K562 (cell line): ENCODE results near the gene PAQR4. TPM values are rescaled to one million over a fixed set of nuclear protein-coding genes. Genes with fewer than 3 reads are reported as not detected.

Experiments
- CREM ChIP-seq: IDR thresholded peaks from 2 replicates; pipeline ENCODE4 v1.6.1; 2014; ENCODE audit warnings: antibody characterized with exemption, low read depth
- DPF2 ChIP-seq: fragments of 450-650 bp; IDR thresholded peaks from 2 replicates; pipeline ENCODE4 v1.6.1; 2016
- ELF4 ChIP-seq: fragments of 450-650 bp; formaldehyde crosslinking; IDR thresholded peaks from 2 replicates; pipeline ENCODE4 v1.4.0; 2022; ENCODE audit warnings: missing genetic modification characterization
- PURB ChIP-seq: sonication (generic); formaldehyde crosslinking; IDR thresholded peaks from 2 replicates; pipeline ENCODE4 v1.9.0; 2021; ENCODE audit warnings: low read depth, mild to moderate bottlenecking, missing genetic modification reagents
- SIN3A ChIP-seq, 2 experiments: fragments of 150-350 bp in 1 of 2; IDR thresholded peaks; 2 replicates each; pipeline ENCODE4 v1.6.1; 2011 to 2016; ENCODE audit warnings: borderline replicate concordance in 2 of 2, low read depth in 2 of 2, low read length in 2 of 2, mild to moderate bottlenecking in 2 of 2, moderate library complexity in 2 of 2; ENCODE audit not compliant: control insufficient read depth in 1 of 2
- TRIM24 ChIP-seq, 2 experiments: fragments of 450-650 bp; IDR thresholded peaks; 2 replicates each; pipeline ENCODE4 v1.6.1; 2016
- ZNF445 ChIP-seq: fragments of 250-450 bp; sonication (Bioruptor Pico); IDR thresholded peaks from 2 replicates; pipeline ENCODE4 v1.4.0; 2020; ENCODE audit warnings: low read depth, mild to moderate bottlenecking, moderate library complexity
- polyA plus RNA-seq, 8 experiments: library from polyadenylated mRNA; depleted of rRNA in 4 of 8; stranded (reverse) in 5 of 8; unstranded in 3 of 8; fragments of >200 nt; fragmentation: Nextera tagmentation in 2 of 8; fragmentation: Illumina TruSeq in 1 of 8; extraction: Ambion mirVana in 2 of 8; extraction: Trizol in 1 of 8; gene quantifications; 2 replicates each; pipeline versions ENCODE4 v1.2.1 to v1.2.3, GENCODE V29; 2011 to 2014; ENCODE audit warnings: inconsistent platforms in 1 of 8, missing spikeins in 1 of 8
- total RNA-seq, 7 experiments: library from RNA; depleted of rRNA in 6 of 7; stranded (reverse); fragments of >200 nt in 6 of 7; fragmentation: Illumina TruSeq in 2 of 7; extraction: Trizol in 2 of 7; gene quantifications; 2 replicates each; pipeline versions ENCODE4 v1.2.1 to v1.2.3, GENCODE V29; 2011 to 2021; ENCODE audit warnings: low replicate concordance in 1 of 7
- TF ChIP-seq, protein P1 (sequence below): sonication (generic); formaldehyde crosslinking; IDR thresholded peaks from 2 replicates; pipeline ENCODE4 v1.5.0; 2020; ENCODE audit warnings: missing genetic modification reagents
- TF ChIP-seq, protein P2 (sequence below), 2 experiments: IDR thresholded peaks in 1 of 2; conservative IDR thresholded peaks in 1 of 2; 2 replicates each; pipeline ENCODE4 v1.6.1; 2016; ENCODE audit warnings: low read depth in 2 of 2, mild to moderate bottlenecking in 1 of 2, missing compliant biosample characterization in 1 of 2, missing genetic modification characterization in 1 of 2, moderate library complexity in 1 of 2
- TF ChIP-seq, protein P3 (sequence below): fragments of 200-800 bp; sonication (Bioruptor generic); IDR thresholded peaks from 2 replicates; pipeline ENCODE4 v1.6.1; 2017; ENCODE audit warnings: missing genetic modification characterization, missing compliant biosample characterization
- TF ChIP-seq, protein P4 (sequence below): fragments of 250-450 bp; sonication (Bioruptor Pico); IDR thresholded peaks from 2 replicates; pipeline ENCODE4 v1.8.0; 2022; ENCODE audit warnings: moderate library complexity, mild to moderate bottlenecking, inconsistent platforms
- TF ChIP-seq, protein P5 (sequence below): fragments of 250-450 bp; sonication (Bioruptor Pico); IDR thresholded peaks from 2 replicates; pipeline ENCODE4 v1.4.0; 2020; ENCODE audit warnings: mild to moderate bottlenecking, moderate library complexity
- TF ChIP-seq, protein P6 (sequence below): fragments of 450-650 bp; IDR thresholded peaks from 2 replicates; pipeline ENCODE4 v1.6.1; 2016; ENCODE audit warnings: borderline replicate concordance
- TF ChIP-seq, protein P7 (sequence below): sonication (generic); formaldehyde crosslinking; IDR thresholded peaks from 2 replicates; pipeline ENCODE4 v1.8.0; 2022; ENCODE audit warnings: missing genetic modification reagents, mild to moderate bottlenecking, moderate library complexity, borderline replicate concordance

The PAQR4 gene
- total and polyA plus RNA-seq, 9 of the 15 experiments (the other 6 are each of a cell fraction or from before 2014, with no cell fraction given) = 0.62 to 40.4 (median 19.5) TPM

DNA sequence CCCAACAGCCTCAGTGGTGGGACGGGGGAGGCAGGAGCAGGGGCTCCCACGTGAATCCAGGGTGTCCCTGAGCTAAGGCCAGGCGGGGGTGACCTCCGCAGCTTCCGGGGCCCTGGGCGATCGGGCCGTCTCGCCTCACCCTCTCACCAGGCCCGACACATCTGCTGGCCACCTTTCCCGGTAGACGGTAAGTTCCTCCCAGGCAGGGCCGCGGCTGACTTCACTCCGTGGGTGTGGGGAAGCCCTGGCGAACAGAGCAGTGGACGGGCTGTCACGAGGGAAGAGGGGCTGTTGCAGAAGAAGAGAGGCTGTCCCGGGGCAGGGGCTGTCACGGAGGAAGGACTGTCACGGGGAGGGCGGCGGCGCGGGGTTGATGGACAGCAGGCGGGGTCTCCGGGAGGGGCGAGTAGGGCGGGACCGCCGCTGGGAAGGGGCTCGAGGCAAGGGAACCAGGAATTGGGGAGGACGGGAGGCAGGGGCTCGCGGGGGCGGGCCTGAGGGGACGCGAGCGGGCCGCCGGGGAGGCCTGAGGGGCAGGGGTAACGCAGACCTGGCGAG lies 10.6 kb downstream of the PAQR4 start (continued):
- TF ChIP-seq, protein P1, sequence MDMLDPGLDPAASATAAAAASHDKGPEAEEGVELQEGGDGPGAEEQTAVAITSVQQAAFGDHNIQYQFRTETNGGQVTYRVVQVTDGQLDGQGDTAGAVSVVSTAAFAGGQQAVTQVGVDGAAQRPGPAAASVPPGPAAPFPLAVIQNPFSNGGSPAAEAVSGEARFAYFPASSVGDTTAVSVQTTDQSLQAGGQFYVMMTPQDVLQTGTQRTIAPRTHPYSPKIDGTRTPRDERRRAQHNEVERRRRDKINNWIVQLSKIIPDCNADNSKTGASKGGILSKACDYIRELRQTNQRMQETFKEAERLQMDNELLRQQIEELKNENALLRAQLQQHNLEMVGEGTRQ = 0 out of 2 replicates have a peak, but pooled peaks have one; percentile 20
- TF ChIP-seq, protein P2, sequence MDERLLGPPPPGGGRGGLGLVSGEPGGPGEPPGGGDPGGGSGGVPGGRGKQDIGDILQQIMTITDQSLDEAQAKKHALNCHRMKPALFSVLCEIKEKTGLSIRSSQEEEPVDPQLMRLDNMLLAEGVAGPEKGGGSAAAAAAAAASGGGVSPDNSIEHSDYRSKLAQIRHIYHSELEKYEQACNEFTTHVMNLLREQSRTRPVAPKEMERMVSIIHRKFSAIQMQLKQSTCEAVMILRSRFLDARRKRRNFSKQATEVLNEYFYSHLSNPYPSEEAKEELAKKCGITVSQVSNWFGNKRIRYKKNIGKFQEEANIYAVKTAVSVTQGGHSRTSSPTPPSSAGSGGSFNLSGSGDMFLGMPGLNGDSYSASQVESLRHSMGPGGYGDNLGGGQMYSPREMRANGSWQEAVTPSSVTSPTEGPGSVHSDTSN (CRISPR knock-in tag; IDR thresholded peaks at IDR 0.05; ENCODE audit: low read depth) = peak; percentile 52
- TF ChIP-seq, protein P2 (tag; conservative IDR thresholded peaks at IDR 0.05; ENCODE audit: low read depth) = 0 out of 2 replicates have a peak, but pooled peaks have one; percentile 27
- TF ChIP-seq, protein P3, sequence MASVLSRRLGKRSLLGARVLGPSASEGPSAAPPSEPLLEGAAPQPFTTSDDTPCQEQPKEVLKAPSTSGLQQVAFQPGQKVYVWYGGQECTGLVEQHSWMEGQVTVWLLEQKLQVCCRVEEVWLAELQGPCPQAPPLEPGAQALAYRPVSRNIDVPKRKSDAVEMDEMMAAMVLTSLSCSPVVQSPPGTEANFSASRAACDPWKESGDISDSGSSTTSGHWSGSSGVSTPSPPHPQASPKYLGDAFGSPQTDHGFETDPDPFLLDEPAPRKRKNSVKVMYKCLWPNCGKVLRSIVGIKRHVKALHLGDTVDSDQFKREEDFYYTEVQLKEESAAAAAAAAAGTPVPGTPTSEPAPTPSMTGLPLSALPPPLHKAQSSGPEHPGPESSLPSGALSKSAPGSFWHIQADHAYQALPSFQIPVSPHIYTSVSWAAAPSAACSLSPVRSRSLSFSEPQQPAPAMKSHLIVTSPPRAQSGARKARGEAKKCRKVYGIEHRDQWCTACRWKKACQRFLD (CRISPR knock-in tag) = 0 out of 2 replicates have a peak, but pooled peaks have one; percentile 2
- TF ChIP-seq DPF2 (peak; percentile 40; the same call in 1 of the 2 replicates), PURB (CRISPR knock-in tag) (no peak), SIN3A (IDR thresholded peaks at IDR 0.05; ENCODE audit: borderline replicate concordance in 2 of 2, control insufficient read depth in 1 of 2, low read depth in 2 of 2, low read length in 2 of 2) (peak in 1 of 2 experiments; percentile 63; a peak in 2 of 4 replicates), CREM (peak; percentile 4; the same call in 1 of the 2 replicates), TRIM24 (IDR thresholded peaks at IDR 0.05) (no peak), ELF4 (0 out of 2 replicates have a peak, but pooled peaks have one; percentile 39), ZNF445 (no peak)
- TF ChIP-seq, protein P4, sequence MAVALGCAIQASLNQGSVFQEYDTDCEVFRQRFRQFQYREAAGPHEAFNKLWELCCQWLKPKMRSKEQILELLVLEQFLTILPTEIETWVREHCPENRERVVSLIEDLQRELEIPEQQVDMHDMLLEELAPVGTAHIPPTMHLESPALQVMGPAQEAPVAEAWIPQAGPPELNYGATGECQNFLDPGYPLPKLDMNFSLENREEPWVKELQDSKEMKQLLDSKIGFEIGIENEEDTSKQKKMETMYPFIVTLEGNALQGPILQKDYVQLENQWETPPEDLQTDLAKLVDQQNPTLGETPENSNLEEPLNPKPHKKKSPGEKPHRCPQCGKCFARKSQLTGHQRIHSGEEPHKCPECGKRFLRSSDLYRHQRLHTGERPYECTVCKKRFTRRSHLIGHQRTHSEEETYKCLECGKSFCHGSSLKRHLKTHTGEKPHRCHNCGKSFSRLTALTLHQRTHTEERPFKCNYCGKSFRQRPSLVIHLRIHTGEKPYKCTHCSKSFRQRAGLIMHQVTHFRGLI (CRISPR knock-in tag) = no peak
- TF ChIP-seq, protein P5, sequence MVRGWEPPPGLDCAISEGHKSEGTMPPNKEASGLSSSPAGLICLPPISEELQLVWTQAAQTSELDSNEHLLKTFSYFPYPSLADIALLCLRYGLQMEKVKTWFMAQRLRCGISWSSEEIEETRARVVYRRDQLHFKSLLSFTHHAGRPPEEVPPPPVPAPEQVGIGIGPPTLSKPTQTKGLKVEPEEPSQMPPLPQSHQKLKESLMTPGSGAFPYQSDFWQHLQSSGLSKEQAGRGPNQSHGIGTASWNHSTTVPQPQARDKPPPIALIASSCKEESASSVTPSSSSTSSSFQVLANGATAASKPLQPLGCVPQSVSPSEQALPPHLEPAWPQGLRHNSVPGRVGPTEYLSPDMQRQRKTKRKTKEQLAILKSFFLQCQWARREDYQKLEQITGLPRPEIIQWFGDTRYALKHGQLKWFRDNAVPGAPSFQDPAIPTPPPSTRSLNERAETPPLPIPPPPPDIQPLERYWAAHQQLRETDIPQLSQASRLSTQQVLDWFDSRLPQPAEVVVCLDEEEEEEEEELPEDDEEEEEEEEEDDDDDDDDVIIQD = no peak
- TF ChIP-seq, protein P6, sequence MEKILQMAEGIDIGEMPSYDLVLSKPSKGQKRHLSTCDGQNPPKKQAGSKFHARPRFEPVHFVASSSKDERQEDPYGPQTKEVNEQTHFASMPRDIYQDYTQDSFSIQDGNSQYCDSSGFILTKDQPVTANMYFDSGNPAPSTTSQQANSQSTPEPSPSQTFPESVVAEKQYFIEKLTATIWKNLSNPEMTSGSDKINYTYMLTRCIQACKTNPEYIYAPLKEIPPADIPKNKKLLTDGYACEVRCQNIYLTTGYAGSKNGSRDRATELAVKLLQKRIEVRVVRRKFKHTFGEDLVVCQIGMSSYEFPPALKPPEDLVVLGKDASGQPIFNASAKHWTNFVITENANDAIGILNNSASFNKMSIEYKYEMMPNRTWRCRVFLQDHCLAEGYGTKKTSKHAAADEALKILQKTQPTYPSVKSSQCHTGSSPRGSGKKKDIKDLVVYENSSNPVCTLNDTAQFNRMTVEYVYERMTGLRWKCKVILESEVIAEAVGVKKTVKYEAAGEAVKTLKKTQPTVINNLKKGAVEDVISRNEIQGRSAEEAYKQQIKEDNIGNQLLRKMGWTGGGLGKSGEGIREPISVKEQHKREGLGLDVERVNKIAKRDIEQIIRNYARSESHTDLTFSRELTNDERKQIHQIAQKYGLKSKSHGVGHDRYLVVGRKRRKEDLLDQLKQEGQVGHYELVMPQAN = peak; percentile 81
- TF ChIP-seq, protein P7, sequence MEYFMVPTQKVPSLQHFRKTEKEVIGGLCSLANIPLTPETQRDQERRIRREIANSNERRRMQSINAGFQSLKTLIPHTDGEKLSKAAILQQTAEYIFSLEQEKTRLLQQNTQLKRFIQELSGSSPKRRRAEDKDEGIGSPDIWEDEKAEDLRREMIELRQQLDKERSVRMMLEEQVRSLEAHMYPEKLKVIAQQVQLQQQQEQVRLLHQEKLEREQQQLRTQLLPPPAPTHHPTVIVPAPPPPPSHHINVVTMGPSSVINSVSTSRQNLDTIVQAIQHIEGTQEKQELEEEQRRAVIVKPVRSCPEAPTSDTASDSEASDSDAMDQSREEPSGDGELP (CRISPR knock-in tag) = no peak
